Prostate gland (tissue), 2 donors: ENCODE data around the gene KCNN3.

Experiments used
- CTCF ChIP-seq, 4 experiments: fragments of 200-600 bp in 2 of 4; fragments of 450-650 bp in 2 of 4; sonication (generic) in 2 of 4; IDR thresholded peaks; 1 replicate in 3 of 4; 2 replicates in 1 of 4; pipeline ENCODE4 v1.5.1; 2016 to 2019; ENCODE audit warnings: antibody characterized with exemption in 4 of 4, mild to moderate bottlenecking in 2 of 4, moderate library complexity in 2 of 4
- POLR2AphosphoS5 ChIP-seq: sonication (generic); formaldehyde crosslinking; IDR thresholded peaks from one replicate; pipeline ENCODE4 v1.6.1; 2017; ENCODE audit warnings: antibody characterized with exemption

GRCh38 chr1:154824179-154825000 is 45.7 kb downstream of the KCNN3 start:
- TF ChIP-seq POLR2AphosphoS5: no peak
- no peak for TF ChIP-seq CTCF (IDR thresholded peaks at IDR 0.05)
